Stimulated activated CD4-positive, alpha-beta T cell treated with anti-CD3 and anti-CD28 coated beads, Interleukin-2, amount 100 ng/mL, for 48 hours (primary cell): Measurements from ENCODE around the gene NIPAL3.
"Not testable (repeated sequence)": the region's sequence is repeated elsewhere in the genome, so short reads cannot be mapped to it uniquely, and the experiment has no call there.

Experiments
- DNase-seq, 2 donors: peaks; one replicate each; pipeline ENCODE4 v3.0.0-alpha.2; 2020

The NIPAL3 gene

GRCh38 chr1:24425441-24425840, 9.8 kb downstream of the NIPAL3 start:
- no peak for DNase-seq

DNA sequence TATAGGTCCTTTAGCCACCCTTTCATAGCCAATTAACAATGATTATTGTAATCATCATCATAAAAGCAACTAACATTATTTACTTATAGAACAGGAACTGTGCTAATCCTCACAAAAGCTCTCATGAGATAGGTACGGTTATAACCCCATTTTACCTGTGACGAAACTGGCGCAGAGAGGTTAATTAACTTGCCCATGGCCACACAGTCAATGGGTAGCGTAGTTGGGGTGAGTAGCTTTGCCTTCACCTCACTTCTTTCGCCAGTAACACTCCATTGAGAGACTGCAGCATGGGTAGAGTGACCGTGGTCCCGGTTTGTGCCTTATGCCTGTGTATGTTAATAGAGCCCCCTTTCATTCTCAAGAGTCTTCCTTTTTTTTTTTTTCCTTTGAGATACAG, 10.3 kb downstream of the NIPAL3 start:
- no peak for DNase-seq

DNA sequence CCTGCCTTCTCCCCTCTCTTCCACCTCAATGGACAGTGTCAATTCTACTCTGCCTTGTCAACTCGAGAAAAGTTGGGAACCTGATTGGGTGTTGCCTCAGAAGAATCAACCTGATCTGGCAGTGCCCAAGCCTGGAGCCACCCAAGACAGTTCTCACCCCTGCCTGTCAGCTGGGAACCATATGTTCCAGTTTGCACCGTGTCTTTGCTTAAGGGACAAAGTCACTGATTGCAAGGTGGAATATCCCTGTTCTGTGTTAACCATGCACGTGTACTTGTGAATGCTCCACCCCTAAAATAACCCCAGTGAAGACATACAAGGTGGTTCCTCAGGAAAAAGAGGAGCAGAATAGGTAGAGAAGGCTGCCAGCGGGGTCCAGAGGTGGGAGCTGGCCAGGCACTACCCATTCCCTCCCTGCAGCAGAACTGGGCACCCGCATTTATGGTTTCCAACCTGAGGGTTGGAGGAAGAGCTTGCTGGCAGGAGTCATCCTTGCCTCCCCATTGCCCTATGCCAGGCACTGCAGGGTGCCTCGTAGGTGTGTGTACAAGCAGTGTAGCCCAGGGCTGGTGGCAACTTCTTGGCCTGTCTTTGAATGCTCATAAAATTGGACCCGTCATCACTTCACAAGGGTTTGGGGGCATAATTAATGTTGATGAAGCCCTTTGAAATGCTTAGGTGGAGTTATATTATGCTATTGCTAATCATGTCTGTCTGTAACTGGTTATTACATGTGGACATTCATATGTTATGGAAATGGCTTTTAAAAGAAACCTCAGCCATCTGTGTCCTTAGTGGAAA, 11.3 kb downstream of the NIPAL3 start:
- DNase-seq: no peak

GRCh38 chr1:24427545-24427862, 11.9 kb downstream of the NIPAL3 start:
- DNase-seq: no peak

DNA sequence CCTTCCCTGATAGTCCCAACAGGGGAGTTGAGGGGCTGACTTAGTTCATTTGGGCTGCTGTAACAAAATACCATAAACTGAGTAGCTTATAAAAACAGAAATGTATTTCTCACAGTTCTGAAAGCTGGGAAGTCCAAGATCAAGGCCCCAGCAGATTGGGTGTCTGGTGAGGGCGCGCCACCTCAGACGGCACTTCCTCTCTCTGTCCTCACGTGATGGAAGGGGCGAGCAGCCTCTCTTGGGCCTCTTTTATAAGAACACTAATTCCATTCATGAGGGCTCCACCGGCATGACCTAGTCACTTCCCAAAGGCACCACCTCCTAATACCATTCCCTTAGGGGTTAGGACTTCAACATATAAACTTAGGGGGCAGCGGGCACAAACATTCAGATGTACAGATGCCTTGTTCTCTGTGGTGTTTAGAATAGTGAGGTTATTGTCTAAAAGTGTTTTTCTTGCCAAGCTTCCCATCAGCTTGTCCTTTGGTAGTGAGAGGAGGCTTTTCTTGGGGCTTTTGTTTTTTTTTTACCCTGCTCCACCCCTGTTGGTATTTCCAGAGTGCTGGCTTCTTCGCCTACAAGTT, 20.3 kb downstream of the NIPAL3 start:
- no peak for DNase-seq

DNA sequence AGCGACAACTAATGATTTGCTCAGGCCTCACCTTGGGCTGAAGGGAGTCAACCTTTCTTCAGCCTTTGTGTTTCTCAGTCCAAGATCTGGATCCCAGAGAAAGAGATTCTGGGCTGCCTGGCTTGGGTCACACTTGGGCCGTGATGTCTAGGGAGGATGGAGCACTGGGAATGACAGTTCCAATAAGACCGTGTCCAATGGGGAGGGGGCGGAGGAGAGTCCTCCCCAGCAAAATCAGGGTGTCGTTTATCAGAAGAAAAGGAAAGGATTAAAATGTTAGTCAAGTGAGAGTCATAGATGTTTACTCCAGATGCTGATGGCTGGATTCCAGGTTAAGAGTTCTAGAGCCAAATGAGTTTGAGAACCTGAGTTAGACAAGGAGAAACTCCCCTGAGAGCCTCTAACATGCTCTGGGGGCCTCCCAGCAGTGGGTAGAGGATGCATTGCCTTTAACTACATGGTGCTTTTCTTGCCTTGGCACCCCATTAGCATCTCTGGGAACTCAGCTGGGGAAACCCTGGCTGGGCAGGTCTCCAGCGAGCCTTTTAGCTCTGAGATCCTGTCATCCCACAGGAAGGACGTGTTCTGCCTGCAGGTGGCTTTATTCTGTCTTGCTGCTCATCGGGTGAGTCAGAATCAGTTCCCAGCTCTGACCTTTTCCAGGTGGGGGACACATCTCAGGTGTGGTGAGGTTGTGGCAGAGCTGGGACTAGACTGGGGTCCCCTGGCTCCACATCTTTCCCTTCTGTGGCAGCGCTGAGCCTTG, 22.2 kb downstream of the NIPAL3 start:
- no peak for DNase-seq

- no peak for DNase-seq
Measured at GRCh38 chr1:24438423-24438901, 22.9 kb downstream of the NIPAL3 start.

DNA sequence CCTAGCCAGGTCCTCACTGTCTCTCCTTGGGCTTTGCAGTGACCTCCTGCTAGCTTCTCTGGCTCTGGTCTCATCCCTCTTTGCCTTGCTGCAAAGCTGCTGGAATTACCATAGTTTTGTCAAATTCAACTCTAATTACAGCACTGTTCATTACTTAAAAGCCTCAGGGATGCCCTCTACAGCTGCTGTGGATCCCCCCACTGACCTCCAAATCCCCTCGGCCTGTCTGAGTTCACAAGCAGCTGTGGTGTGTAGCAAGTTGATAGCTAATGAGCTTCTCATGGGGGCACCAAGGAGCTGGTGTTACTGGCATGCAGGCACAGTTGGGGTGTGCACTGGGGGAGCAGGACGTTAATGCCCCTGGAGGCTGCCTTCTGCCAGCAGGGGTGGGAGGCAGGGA, 24.8 kb downstream of the NIPAL3 start:
- DNase-seq: no peak

- DNase-seq: no peak
Measured at GRCh38 chr1:24441480-24441879, 25.9 kb downstream of the NIPAL3 start.

GRCh38 chr1:24441996-24442668, 26.5 kb downstream of the NIPAL3 start:
- DNase-seq: no peak

DNA sequence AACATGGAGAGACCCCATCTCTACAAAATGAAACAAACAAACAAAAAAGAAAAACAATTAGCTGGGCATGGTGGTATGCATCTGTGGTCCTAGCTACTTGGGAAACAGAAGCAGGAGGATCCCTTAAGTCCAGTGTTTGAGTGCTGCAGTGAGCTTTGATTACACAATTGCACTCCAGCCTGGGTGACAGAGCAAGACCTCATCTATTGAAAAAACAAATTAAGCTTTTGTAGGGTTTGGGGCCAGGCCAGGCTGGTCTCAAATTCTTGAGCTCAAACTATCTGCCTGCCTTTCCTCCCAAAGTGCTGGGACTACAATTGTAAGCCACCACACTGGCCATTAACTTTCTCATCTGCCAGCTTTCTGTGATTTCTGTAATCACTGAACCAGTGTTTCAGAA, 27.2 kb downstream of the NIPAL3 start:
- no peak for DNase-seq

- no peak for DNase-seq
Measured at GRCh38 chr1:24443241-24443656, 27.6 kb downstream of the NIPAL3 start.

DNA sequence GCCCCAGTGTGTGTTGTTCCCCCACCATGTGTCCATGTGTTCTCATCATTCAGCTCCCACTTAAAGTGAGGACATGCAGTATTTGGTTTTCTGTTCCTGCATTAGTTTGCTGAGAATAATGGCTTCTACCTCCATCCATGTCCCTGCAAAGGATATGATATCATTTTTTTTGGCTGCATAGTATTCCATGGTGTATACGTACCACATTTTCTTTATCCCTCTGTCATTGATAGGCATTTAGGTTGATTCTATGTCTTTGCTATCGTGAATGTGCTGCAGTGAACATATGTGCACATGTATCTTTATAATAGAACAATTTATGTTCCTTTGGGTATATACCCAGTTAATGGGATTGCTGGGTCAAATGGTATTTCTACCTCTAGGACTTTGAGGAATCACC, 30.8 kb downstream of the NIPAL3 start:
- DNase-seq: not testable (repeated sequence)

DNA sequence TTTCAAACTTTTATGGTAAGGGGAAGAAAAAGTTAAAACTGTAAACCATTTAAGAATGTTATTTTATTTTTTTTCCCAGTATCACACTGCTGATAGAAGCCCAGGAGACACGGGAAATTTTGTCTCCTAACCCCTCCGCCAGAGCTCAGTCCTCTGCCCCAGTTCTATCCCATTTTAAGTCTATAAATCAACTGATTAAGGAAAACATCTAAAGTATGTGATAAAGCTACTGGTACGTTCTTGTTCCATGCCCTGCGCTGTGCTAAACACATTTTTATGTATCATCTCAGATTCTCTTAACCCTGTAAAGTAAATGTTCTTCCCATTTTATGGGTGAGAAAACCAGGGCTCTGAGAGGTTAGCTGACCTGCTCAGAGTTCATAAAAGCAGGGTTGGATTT, 34.7 kb downstream of the NIPAL3 start:
- DNase-seq: no peak

DNA sequence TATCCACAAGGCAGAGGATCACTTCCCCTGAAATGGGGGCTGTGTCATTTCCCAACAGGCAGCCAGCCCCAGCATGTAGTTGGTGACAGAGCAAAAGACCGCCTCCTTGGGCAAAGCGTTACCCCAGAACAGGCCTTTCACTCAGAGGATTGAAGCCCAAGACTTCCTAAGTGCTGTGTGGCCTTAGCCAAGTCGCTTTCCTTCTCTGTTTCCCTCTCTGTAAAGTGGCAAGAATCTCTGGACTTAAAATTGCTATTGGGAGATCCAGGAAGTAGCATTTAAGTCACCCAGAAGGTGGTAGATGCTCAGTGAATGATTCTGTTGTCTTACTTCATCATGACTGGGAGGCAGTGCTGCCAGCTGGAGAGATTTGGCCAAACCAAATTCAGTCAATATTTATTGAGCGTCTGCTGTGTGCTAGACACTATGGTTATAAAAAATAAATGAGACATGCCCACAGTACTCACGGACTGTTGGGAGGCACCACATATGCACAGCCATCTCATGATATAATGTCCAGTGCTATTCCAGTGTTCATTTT, 35.3 kb downstream of the NIPAL3 start:
- no peak for DNase-seq

DNA sequence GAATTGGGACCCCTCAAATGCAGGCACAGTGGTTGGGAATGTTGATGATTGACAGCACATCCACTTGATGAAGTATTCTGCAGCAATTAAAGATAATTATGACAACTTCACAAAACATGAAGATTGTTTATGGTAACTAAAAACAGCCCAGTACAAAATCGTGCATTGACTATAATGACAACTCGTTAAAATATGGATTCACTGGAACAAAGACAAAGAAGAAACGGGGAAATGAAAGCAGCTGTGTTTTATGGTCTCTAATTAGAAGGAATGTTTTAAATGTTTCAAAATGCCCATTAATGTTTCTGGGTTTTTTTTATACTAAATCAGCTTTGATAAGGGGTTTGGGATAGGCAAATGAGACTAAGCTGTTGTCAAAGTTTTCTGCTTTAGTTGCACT, 36.1 kb downstream of the NIPAL3 start:
- DNase-seq: no peak

DNA sequence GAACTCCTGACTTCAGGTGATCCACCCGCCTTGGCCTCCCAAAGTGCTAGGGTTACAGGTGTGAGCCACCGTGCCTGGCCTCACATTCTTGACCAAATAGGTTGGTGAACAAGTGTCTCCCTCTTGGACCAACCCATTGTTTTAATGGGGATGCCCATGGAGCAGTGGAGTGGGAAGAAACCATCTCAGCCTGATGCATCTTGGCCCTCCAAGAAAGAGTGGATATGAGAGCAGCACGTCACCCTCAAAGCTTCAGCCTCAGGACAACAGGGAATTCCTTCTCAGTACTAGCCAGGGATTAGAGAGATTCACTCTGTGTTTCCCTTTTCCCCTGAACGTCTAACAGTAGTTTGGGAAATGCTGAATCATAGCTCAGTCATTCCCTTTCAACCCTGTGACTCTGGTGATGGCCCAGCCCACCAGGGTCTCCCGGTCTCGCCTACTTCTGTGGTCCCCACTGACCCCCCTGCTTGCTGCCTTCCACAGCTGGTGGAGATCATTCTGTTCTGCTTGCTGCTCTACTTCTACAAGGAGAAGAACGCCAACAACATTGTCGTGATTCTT, 37.4 kb downstream of the NIPAL3 start:
- no peak for DNase-seq

GRCh38 chr1:24454673-24455072, 39.1 kb downstream of the NIPAL3 start:
- no peak for DNase-seq

- DNase-seq: no peak
Measured at GRCh38 chr1:24455272-24455671, 39.7 kb downstream of the NIPAL3 start.

DNA sequence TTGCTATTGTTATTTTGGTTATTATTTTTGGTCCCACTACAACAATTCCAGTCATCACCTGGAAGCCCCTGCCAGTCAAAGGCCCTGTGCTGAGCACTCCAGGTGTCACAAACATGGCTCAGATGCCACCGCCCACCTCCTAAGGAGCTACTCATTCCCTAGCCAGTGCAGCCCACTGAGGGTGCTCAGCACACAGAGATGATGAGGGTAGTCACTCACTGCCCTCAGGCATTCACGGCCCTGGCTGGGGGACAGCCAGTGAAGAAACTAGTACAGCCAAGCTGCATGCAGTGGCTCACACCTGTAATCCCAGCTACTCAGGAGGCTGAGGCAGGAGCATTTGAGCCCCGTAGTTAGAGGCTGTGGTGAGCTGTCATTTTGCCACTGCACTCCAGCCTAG, 42.3 kb downstream of the NIPAL3 start:
- DNase-seq: no peak

DNA sequence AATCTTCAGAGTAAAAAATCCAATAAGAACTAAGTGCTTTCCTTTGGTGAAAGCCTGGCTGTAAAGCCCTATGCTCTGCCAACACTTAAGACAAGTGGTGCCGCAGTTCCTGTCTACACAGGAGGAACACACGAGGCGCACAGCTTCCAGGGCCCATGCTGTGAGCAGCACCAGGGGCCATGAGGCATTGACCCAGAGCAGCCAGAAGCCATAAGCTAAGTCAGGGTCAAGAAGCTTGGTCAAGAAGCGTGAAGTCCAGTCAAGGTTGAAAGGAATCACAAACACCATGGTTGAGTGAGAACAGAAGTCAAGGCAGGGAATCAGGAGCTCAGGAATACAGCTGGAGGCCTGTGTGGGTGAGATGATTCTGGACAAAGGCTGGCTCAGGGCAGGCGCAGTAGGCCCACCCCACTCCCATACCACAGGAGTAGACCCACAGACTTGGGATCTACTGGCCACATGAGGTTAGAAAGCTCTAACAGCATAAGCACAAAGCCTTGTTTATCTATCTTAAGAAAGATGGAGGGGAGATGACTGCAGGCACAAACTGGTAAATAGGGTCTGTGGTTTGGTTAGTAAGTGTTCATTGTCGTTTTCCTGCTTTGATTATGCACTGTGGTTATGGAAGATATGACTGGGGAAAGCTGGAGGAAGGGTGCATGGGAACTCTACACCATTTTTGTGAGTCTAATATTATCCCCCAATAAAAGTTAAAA, 44.1 kb downstream of the NIPAL3 start:
- DNase-seq: no peak

- not testable (repeated sequence) for DNase-seq
Measured at GRCh38 chr1:24462128-24462527, 46.5 kb downstream of the NIPAL3 start.
